Spleen (tissue), 7 donors: Measurements from ENCODE around the gene PIK3C2G.

Experiments used
- CTCF ChIP-seq, 11 experiments: fragments of 200-600 bp in 7 of 11; fragments of 450-650 bp in 4 of 11; sonication (generic) in 4 of 11; IDR thresholded peaks in 8 of 11; conservative IDR thresholded peaks in 3 of 11; 1 replicate in 7 of 11; 2 replicates in 4 of 11; pipeline versions ENCODE4 v1.4.0 to v1.8.0; 2016 to 2021; ENCODE audit warnings: antibody characterized with exemption in 11 of 11, inconsistent platforms in 4 of 11, mild to moderate bottlenecking in 1 of 11
- POLR2A ChIP-seq, 3 donors: fragments of 450-650 bp; IDR thresholded peaks; one replicate each; pipeline ENCODE4 v1.5.1; 2017; ENCODE audit warnings: antibody characterized with exemption in 3 of 3, mild to moderate bottlenecking in 1 of 3
- POLR2AphosphoS5 ChIP-seq, 3 donors: sonication (generic); formaldehyde crosslinking; IDR thresholded peaks; one replicate each; pipeline ENCODE4 v1.5.1; 2017; ENCODE audit warnings: antibody characterized with exemption in 3 of 3
- donor health status: DM: no; HTN: no; CAD: no; lungs with moderate emphysema.
- donor health status: DM: no; HTN: no; CAD: no.
- donor health status: DM: no; HTN: no; CAD: no.

- TF ChIP-seq CTCF (IDR thresholded peaks at IDR 0.05 in 8 of 11, conservative IDR thresholded peaks at IDR 0.05 in 3 of 11) (no peak), POLR2A (IDR thresholded peaks at IDR 0.05) (no peak), POLR2AphosphoS5 (IDR thresholded peaks at IDR 0.05) (no peak)
Observed at GRCh38 chr12:18467620-18468245, 206.4 kb downstream of the PIK3C2G start.
